Neuronal stem cell (in vitro differentiated cells): ENCODE data around the gene PTPRH.
A peak's percentile ranks its signal among the peaks of the same experiment; 100 is the strongest.
"Not testable (repeated sequence)": the region's sequence is repeated elsewhere in the genome, so short reads cannot be mapped to it uniquely, and the experiment has no call there.

Experiments
- DNase-seq: peaks from one replicate; pipeline ENCODE4 v3.0.0-alpha.2; 2013; ENCODE audit warnings: low spot score
- H2AFZ ChIP-seq: one replicate; pipeline ENCODE4 v1.6.1; 2013; ENCODE audit warnings: mild to moderate bottlenecking, low read length, inconsistent platforms
- H2AK5ac ChIP-seq: 2 replicates; pipeline ENCODE4 v1.6.1; 2013; ENCODE audit warnings: low read depth, mild to moderate bottlenecking, inconsistent platforms, low read length, moderate library complexity, mixed read lengths
- H2BK120ac ChIP-seq: 2 replicates; pipeline ENCODE4 v1.6.1; 2013; ENCODE audit warnings: low read depth, mild to moderate bottlenecking, inconsistent platforms, low read length, moderate library complexity, mixed read lengths
- H2BK12ac ChIP-seq: one replicate; pipeline ENCODE4 v1.6.1; 2013; ENCODE audit warnings: low read length, inconsistent platforms
- H2BK15ac ChIP-seq: 2 replicates; pipeline ENCODE4 v1.6.1; 2013; ENCODE audit warnings: mild to moderate bottlenecking, low read length, inconsistent platforms, mixed read lengths
- H2BK5ac ChIP-seq: one replicate; pipeline ENCODE4 v1.6.1; 2013; ENCODE audit warnings: inconsistent platforms, mild to moderate bottlenecking, low read length, moderate library complexity
- H3K14ac ChIP-seq: one replicate; pipeline ENCODE4 v1.6.1; 2013; ENCODE audit warnings: low read length, inconsistent platforms
- H3K18ac ChIP-seq: 2 replicates; pipeline ENCODE4 v1.6.1; 2013; ENCODE audit warnings: low read length, inconsistent platforms
- H3K23ac ChIP-seq: 2 replicates; pipeline ENCODE4 v1.6.1; 2013; ENCODE audit warnings: low read depth, mild to moderate bottlenecking, mixed read lengths, low read length, inconsistent platforms; ENCODE audit not compliant: poor library complexity
- H3K27ac ChIP-seq: replicated peaks from 3 replicates; pipeline ENCODE4 v1.5.1; 2013; ENCODE audit warnings: low read length, inconsistent platforms
- H3K27me3 ChIP-seq, 3 experiments: 2 replicates each; pipeline ENCODE4 v1.6.1; 2013; ENCODE audit warnings: low read length in 3 of 3, mild to moderate bottlenecking in 2 of 3, inconsistent platforms in 1 of 3, low read depth in 1 of 3, mixed read lengths in 1 of 3, moderate library complexity in 1 of 3; ENCODE audit not compliant: control insufficient read depth in 3 of 3, insufficient read depth in 3 of 3
- H3K36me3 ChIP-seq, 2 donors: replicated peaks in 1 of 2; 2 replicates each; pipeline ENCODE4 v1.6.1; 2013; ENCODE audit warnings: low read length in 2 of 2; ENCODE audit not compliant: control insufficient read depth in 2 of 2, insufficient read depth in 2 of 2
- H3K4ac ChIP-seq: 2 replicates; pipeline ENCODE4 v1.6.1; 2013; ENCODE audit warnings: inconsistent platforms, mild to moderate bottlenecking, low read length, moderate library complexity
- H3K4me1 ChIP-seq, 2 donors: 1 replicate in 1 of 2; 2 replicates in 1 of 2; pipeline ENCODE4 v1.6.1; 2013; ENCODE audit warnings: low read length in 2 of 2, low read depth in 1 of 2; ENCODE audit not compliant: control insufficient read depth in 2 of 2, insufficient read depth in 1 of 2
- H3K4me2 ChIP-seq: one replicate; pipeline ENCODE4 v1.6.1; 2013; ENCODE audit warnings: mild to moderate bottlenecking, low read length, inconsistent platforms; ENCODE audit not compliant: insufficient read depth, poor library complexity, severe bottlenecking
- H3K4me3 ChIP-seq, 2 donors: 2 replicates each; pipeline ENCODE4 v1.5.1; 2013; ENCODE audit warnings: low read length in 2 of 2, mild to moderate bottlenecking in 2 of 2, inconsistent platforms in 1 of 2, moderate library complexity in 1 of 2
- H3K79me1 ChIP-seq: one replicate; pipeline ENCODE4 v1.6.1; 2013; ENCODE audit warnings: low read depth, mild to moderate bottlenecking, inconsistent platforms, low read length, moderate library complexity
- H3K9ac ChIP-seq: one replicate; pipeline ENCODE4 v1.6.1; 2013; ENCODE audit warnings: mild to moderate bottlenecking, low read depth, low read length, inconsistent platforms; ENCODE audit not compliant: poor library complexity
- H3K9me3 ChIP-seq, 2 donors: replicated peaks in 1 of 2; 2 replicates each; pipeline versions ENCODE3 to v1.6.1; 2013; ENCODE audit warnings: low read length in 2 of 2, mild to moderate bottlenecking in 2 of 2, inconsistent platforms in 1 of 2, low read depth in 1 of 2, mixed read lengths in 1 of 2, moderate library complexity in 1 of 2; ENCODE audit not compliant: control insufficient read depth in 2 of 2, insufficient read depth in 1 of 2
- H4K8ac ChIP-seq: one replicate; pipeline ENCODE4 v1.6.1; 2013; ENCODE audit warnings: low read depth, mild to moderate bottlenecking, inconsistent platforms, low read length, moderate library complexity
- H4K91ac ChIP-seq: one replicate; pipeline ENCODE4 v1.6.1; 2013; ENCODE audit warnings: low read length, low read depth, mild to moderate bottlenecking, inconsistent platforms; ENCODE audit not compliant: poor library complexity
- WGBS, 2 donors: extraction: QIAGEN DNeasy Blood & Tissue Kit; methylation state at CpG; one replicate each; pipeline ENCODE4 v1.1.7; 2013; ENCODE audit warnings: missing lambda C conversion rate in 2 of 2, mixed read lengths in 1 of 2; ENCODE audit not compliant: insufficient read length in 2 of 2, insufficient replicate concordance in 1 of 2; ENCODE audit errors: extremely low coverage in 2 of 2; 5-methylcytosine and 5-hydroxymethylcytosine counted together

PTPRH gene

DNA sequence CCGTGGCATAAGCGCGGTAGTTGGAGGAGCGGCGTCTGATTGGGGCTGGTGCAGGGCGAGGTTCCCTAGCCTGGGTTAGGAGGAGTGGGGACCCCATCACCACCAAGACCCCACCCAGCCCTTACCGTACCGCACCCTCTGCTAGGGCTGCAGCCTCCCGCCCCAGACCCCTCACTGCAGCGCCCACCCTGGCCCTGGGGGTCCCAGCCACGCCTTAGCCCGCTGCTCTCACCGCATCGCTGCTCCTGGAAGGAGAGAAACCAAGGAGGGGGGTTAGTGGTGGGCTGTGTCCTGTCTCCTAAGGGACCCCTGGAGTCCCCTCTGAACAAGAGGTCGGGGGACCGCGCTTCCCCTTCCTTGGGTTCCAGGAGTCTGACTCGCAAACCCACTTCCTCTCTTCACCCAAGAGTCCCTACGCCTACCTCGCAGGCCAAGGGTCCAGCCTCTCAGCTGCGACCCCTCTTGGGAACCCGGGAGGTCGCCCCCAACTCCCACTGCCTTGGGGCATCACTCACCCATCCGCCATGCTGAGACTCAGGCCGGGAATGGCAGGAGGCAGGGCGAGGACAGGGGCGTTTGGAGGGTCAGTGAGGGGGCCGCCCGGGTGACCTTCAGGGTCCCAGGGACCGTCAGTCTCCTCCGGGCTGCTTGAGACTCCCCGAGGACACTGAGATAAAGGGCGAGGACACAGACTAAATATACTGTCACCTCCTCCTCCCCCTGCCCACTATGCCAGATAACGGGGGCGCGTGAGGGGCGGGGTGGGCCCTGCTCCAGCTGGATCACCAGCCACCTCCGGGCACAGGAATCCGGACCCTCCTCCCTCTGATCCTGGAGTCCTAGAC lies 52.0 kb downstream of the PTPRH start, which contains the start of gene TNNI3:
TSS of gene TNNI3 (minus strand) at position 669 of the 845 bp plus-strand sequence. CDS start at position 526, 143 bp downstream.
- Histone ChIP-seq H3K4me3 (peak within 1 kb of the TSS; percentile 47 to 73), H3K9me3 (peaks cover 0 to 2% of the 10 kb centered on the region in 2 donors), H2AK5ac (peak within 1 kb of the TSS; percentile 90), H3K27me3 (peaks cover 7 to 30% (median 22%) of the 10 kb centered on the region in 3 experiments), H3K9ac (peak within 1 kb of the TSS; percentile 77), H4K8ac (no peak within 1 kb of the TSS), H2BK5ac (peak within 1 kb of the TSS; percentile 87), H3K23ac (no peak within 1 kb of the TSS), H3K36me3 (no peaks in the 10 kb centered on the region), H3K4me2 (peak within 1 kb of the TSS; percentile 66), H3K14ac (peak within 1 kb of the TSS; percentile 6), H2AFZ (peak within 1 kb of the TSS; percentile 95), H2BK120ac (no peak within 1 kb of the TSS), H3K27ac (no peak within 1 kb of the TSS), H4K91ac (peak within 1 kb of the TSS; percentile 85), H3K4ac (no peak within 1 kb of the TSS), H2BK12ac (no peak within 1 kb of the TSS), H2BK15ac (peak within 1 kb of the TSS; percentile 100), H3K18ac (peak within 1 kb of the TSS; percentile 98), H3K79me1 (no peaks in the 10 kb centered on the region), H3K4me1 (peaks cover 4 to 7% of the 10 kb centered on the region in 2 donors)
- no CpG with 5 or more reads among the region's 39 CpGs for WGBS, 2 donors
- no peak for DNase-seq

DNA sequence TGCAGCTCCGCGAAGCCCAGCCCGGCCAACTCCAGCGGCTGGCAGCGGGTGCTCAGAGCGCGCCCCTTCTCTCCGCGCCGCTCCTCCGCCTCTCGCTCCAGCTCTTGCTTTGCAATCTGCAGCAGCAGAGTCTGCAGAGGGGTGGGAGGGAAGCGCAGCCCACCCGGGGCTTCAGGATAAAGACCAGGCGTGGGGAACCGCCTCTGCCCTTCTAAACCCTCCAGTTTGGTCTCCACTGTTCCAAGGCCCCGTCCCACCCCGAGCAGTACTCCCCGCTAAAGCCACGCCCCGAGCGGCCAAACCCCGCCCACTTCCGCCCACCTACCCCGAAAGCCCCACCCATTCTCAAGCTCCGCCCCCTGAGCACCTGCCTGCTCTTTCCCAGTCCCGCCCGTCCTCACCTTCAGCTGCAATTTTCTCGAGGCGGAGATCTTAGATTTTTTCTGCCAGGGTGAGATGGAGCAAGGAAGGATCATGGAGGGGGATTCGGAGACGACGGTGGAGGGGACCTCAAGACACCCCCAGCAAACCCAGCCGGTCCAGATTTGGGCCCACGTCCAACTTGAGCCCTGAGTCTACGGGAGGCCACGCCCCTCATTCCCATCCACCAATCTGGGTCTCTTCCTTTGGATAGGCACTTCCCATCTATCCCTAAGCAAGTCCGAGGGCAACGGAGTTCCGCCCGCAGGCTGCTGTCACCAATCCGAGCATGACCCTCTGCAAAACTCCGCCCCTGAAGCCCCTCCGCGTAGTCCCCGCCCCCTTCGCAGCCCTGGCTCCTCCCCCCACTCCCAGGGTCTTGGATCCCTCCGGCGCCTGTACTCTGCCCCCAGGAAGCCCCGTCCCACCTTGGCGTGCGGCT lies 52.9 kb downstream of the PTPRH start:
- Histone ChIP-seq H3K14ac (peak overlapping the region; percentile 6), H2AFZ (peak overlapping the region; percentile 95), H3K27me3 (peaks cover 3 to 23% (median 13%) of the 10 kb centered on the region in 3 experiments), H2BK5ac (peak overlapping the region; percentile 87), H3K27ac (peak overlapping the region; percentile 8), H4K91ac (peak overlapping the region; percentile 85), H3K4me2 (peak overlapping the region; percentile 66), H3K18ac (peak overlapping the region; percentile 98), H2AK5ac (no peak overlapping the region), H3K9me3 (peaks cover 0 to 4% of the 10 kb centered on the region in 2 donors), H3K23ac (no peak overlapping the region), H3K79me1 (no peaks in the 10 kb centered on the region), H3K4me1 (peaks cover 4 to 7% of the 10 kb centered on the region in 2 donors), H4K8ac (no peak overlapping the region), H2BK15ac (peak overlapping the region; percentile 100), H3K36me3 (no peaks in the 10 kb centered on the region), H3K4ac (no peak overlapping the region), H3K4me3 (peak overlapping the region; percentile 47 to 79), H2BK12ac (no peak overlapping the region), H2BK120ac (no peak overlapping the region), H3K9ac (peak overlapping the region; percentile 77)
- WGBS, 2 donors, result no CpG with 5 or more reads among the region's 52 CpGs
- DNase-seq, result peak; percentile 91

DNA sequence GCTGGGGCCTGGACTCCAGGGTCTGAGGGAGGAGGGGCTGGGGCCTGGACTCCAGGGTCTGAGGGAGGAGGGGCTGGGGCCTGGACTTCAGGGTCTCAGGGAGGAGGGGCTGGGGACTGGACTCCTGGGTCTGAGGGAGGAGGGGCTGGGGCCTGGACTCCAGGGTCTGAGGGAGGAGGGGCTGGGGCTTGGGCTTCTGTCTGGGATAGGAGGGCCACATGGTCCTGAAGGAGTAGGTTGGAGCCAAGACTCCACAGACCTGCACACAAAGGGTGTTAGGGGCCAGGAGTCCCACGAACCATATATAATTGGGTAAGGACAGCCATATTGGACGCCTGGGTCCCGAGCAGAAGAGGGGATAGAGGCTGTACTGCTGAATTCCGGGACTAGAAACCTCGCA lies 53.5 kb downstream of the PTPRH start:
- peak overlapping the region; percentile 47 to 79 for H3K4me3 ChIP-seq
- WGBS, 2 donors, result no CpG with 5 or more reads among the region's 5 CpGs

More for the DNA sequence above, 53.5 kb downstream of the PTPRH start:
- not testable (repeated sequence) for H3K36me3 ChIP-seq, DNase-seq, H2AK5ac ChIP-seq, H3K23ac ChIP-seq, H3K4ac ChIP-seq, H4K91ac ChIP-seq, H3K4me1 ChIP-seq, H3K14ac ChIP-seq, H2BK12ac ChIP-seq, H3K9me3 ChIP-seq, H3K79me1 ChIP-seq, H2BK120ac ChIP-seq, H2BK15ac ChIP-seq, H4K8ac ChIP-seq
- peak overlapping the region; percentile 14 for H2BK5ac ChIP-seq
- peak overlapping the region; percentile 66 for H3K4me2 ChIP-seq
- H2AFZ ChIP-seq, result peak overlapping the region; percentile 95
- H3K18ac ChIP-seq, result peak overlapping the region; percentile 22
- H3K27me3 ChIP-seq, result peaks cover 0 to 19% (median 7%) of the 10 kb centered on the region in 3 experiments
- H3K27ac ChIP-seq, result peak overlapping the region; percentile 8
- H3K9ac ChIP-seq, result peak overlapping the region; percentile 22
